ENCODE results near the gene CD180.

The CD180 gene

GRCh38 chr5:67160985-67161384, 35.6 kb downstream of the CD180 start:
- DNase-seq (ENCODE audit: low read depth): peak; percentile 36

DNA sequence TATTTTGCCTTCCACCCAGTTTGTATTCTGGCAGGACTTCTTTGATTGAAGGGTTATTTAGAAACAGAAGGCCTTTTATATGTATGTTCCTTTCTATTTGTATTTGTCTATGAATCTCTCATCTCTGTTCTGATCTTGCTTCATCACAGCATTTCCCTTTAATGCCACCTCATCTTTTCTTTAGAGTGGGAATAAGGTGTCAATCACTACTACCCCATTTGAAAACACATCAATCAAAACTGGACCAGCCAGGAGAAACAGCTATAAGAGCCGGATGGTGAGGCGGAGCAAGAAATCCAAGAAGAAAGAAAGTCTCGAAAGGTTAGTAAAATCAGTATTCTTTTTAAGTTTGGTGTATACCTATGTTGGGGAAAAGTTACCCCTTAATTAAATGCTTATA, 36.3 kb downstream of the CD180 start:
- no peak for DNase-seq (ENCODE audit: low read depth)

DNA sequence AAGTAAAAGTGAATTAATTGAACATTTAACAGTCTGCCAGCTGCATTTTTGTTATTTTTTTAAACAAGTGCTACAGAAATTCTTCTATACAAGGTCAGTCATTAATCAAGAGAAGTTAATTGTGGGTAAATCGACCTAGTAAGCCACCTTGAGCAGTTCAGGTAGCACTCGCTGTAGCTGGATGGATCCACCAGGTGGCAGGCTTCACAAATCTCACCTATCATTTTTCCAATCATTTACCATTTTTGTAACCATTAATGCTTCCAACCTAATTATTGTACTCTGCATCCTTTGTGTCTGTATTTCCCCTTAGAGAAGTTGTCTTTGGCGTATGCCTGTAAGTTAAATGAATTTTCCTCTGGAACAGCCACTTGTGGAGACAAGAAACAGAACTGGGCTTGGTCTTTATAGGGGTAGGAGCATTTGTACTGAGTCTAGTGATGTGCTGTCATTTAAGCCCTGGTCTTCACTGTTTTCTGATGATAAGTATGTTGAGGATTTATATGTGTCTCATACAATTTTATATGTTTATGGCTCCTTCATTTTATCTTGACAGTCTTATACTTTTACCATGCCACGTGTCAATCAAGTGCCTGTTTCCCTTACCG, 39.5 kb downstream of the CD180 start:
- peak; percentile 32 for DNase-seq (ENCODE audit: low read depth)

DNA sequence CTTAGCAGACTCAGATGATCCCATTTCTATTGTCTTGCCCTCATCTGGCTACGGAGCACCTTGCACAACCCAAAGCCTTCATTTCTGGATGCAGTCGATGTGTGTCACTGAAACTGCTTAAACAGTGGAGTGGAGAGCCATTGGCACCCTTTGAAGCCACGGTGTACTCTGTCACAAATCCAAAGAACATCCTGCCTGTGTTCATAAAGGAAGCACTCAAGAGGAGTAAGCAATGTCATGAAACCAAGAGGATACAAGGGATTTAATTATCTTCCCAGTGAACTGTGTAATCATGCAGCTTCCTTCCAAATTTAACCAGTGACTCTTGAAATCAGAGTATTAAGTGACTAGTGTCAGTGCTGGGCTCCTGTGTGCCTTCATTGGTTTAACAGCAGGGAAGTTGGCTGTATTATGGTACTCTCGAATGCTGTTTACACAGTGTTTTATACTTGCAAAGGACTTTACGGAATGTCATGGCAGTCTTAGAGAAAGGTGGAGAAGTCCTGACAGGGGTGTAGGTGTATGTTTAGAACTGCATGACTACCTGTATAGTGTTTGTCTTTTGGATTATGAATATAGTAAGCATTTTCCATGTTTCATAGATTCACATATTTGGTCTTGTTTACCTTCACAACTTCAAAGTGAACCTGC, 41.9 kb downstream of the CD180 start:
- DNase-seq (ENCODE audit: low read depth): no peak

DNA sequence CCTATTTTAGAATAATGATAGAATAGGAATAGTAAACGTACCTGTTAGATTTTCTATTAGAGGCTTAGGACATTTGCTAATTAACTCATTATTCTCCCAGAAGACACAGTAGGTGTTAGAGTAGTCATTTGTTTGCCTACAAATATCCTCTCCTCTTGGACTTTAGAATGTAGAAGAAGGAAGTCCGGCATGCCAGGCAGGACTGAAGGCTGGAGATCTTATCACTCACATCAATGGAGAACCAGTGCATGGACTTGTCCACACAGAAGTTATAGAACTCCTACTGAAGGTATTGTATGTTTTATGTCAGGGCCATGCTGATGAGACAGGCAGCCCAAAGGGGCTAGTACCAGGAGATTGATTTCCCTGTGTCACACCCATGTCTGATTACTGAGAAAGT, 43.3 kb downstream of the CD180 start:
- no peak for DNase-seq (ENCODE audit: low read depth)

- DNase-seq (ENCODE audit: low read depth): no peak
Measured at GRCh38 chr5:67152400-67152799, 44.2 kb downstream of the CD180 start.

- no peak for DNase-seq (ENCODE audit: low read depth)
Measured at GRCh38 chr5:67149951-67150523, 46.6 kb downstream of the CD180 start.

- no peak for DNase-seq (ENCODE audit: low read depth)
Measured at GRCh38 chr5:67149057-67149950, 47.3 kb downstream of the CD180 start.

DNA sequence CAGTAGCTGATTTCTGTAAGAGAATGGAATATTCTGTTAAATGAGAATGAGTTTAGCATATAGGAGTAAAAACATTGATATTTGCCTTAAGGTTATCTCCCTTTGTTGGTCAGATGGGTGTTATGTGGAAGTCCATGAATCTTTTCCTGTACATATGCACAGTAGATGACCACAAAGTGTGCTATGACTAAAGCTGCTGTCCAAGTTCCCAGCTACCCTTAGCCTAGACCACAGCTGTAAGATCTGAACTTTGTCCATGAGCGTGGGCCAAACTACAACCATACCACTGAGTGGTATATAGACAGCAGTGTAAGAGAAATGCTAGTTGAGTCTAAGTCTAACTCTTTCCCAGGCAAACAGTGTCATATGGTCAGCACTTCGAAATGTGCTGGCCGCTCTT, 48.8 kb downstream of the CD180 start:
- no peak for DNase-seq (ENCODE audit: low read depth)

- DNase-seq (ENCODE audit: low read depth): no peak
Measured at GRCh38 chr5:67146981-67147380, 49.6 kb downstream of the CD180 start.

DNA sequence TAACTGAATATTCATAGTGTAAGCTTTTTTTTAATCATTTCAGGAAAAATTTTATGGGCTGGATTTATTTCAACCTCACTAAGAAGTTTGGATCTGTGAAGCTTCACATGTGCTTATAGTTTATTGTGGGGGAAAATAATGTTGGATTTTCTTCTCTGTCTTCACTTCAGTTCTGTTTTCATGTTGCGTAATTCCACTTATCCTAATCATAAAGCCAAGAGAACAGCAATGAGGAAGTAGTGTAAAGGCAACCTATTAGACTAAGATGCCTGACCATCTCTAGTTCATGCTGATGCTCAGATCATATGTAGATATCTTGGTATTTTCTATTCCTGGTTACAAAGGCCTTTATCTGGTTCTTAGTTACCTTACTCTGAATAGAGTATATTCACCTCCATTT, 50.0 kb downstream of the CD180 start:
- no peak for DNase-seq (ENCODE audit: low read depth)

- no peak for DNase-seq (ENCODE audit: low read depth)
Measured at GRCh38 chr5:67144183-67144639, 52.4 kb downstream of the CD180 start.

DNA sequence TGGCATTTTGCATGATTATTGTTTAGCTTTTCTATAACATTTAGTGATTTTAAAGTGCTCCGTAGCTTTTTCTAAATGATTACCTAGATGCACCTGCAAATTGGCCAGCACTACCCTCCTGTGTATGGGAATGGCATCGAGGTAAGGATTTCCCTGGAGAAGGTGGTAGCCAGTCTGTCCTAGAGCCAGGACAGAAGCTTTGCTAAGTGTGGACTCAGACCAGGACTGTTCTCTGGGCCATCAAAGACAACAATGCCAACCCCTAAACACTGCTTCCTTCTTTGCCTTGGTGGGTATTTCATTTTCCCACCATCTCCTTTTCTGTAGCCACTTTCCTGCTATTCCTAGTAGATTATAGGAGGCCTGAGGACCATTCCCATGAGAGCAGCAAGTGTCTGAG, 53.0 kb downstream of the CD180 start:
- no peak for DNase-seq (ENCODE audit: low read depth)

DNA sequence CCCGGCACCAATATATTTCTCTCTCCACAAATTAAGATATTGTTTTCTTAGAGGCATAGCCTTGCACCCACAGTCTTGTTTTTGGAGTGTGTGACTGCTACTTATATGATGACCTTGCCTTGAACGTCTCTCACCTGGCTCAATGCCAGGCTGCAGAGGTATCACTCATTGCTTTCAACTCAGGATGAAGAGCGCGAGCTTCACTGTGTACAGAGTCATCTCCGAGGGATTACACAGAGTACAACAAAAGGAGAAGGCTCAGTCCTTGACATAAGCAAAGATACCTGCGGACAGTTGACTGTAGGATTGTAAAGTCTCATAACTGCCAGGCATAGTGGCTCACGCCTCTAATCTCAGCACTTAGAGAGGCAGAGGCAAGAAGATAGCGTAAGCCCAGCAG, 53.8 kb downstream of the CD180 start:
- DNase-seq (ENCODE audit: low read depth): no peak

- no peak for DNase-seq (ENCODE audit: low read depth)
Measured at GRCh38 chr5:67141644-67142043, 55.0 kb downstream of the CD180 start.

DNA sequence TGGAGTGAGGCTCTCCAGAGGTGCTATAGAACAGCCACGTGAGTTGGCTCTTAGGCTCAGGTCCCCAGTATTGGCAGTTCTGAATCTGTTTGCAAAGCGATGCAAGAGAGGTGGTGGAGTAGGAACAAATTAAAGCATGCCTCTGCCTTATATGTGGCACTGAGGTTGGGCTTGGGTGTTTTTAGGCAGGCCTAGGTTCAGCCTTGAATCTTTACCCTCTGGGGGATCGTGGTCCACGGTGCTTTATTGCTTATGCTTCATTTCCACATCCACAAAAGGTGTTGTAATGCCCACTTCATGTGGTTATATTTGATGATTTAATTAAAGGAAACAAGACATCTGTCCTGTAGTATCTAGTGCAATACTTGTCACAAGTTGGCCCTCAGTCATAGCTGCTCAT, 56.2 kb downstream of the CD180 start:
- DNase-seq (ENCODE audit: low read depth): no peak

- DNase-seq (ENCODE audit: low read depth): no peak
Measured at GRCh38 chr5:67139030-67139429, 57.6 kb downstream of the CD180 start.

GRCh38 chr5:67135381-67135984, 61.1 kb downstream of the CD180 start:
- DNase-seq (ENCODE audit: low read depth): no peak

DNA sequence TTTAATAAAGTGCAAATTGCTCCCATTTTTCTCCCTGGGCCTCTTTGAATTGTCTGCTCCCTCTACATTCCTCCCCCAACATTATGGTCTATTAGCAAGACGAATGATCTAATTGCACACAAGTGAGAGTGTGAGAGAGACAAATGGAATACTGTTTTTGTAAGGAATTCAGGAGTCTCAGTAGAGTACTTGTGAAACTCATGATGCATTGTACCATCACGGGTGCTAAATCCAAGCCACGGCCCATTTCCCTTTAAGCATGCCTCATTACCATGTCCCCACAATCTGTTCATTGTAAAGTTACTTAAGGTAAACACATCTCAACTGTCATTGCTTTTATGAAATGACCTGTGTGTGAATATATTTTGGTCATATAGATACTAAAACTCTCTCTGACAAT, 62.8 kb downstream of the CD180 start:
- no peak for DNase-seq (ENCODE audit: low read depth)

GRCh38 chr5:67133217-67133616, 63.4 kb downstream of the CD180 start:
- DNase-seq (ENCODE audit: low read depth): no peak

DNA sequence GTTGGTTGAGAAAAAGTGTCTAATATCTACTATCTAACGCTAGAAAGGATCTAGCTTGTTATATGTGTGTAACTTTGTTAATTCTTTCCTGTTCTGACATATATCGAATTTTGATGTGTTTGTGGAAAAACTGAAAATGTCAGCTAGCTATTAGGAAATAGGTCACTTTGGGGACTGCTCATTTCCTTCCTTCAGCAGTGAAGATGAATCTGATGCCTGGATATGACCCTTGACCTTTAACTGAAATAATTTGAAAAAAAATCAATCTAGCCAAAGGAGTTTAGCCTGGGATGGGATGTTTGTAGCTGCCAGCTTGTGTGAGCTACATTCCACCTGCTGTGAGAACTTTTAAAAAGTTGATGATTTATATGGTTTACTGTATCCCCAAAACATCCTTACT, 66.8 kb downstream of the CD180 start:
- no peak for DNase-seq (ENCODE audit: low read depth)

All from stimulated activated CD8-positive, alpha-beta memory T cell treated with anti-CD3 and anti-CD28 coated beads, Interleukin-12 subunit alpha, Interleukin-12 subunit beta, amount 100 ng/mL, for 1 hour (primary cell).